ENCODE data around the gene CDK5.
"Not testable (repeated sequence)": the region's sequence is repeated elsewhere in the genome, so short reads cannot be mapped to it uniquely, and the experiment has no call there.

The CDK5 gene

GRCh38 chr7:151028131-151028947, 29.4 kb downstream of the CDK5 start, which contains the start of gene ABCB8:
TSS of gene ABCB8 (plus strand) at chr7:151028450. CDS start at chr7:151028516, 66 bp downstream.
- in situ Hi-C loops (cut with HindIII; ENCODE audit: low pct_unique_long_range_greater_than_20kb, low sequenced_read_pairs) = no loop called here
- TF ChIP-seq JUND (IDR thresholded peaks at IDR 0.05; ENCODE audit: low read depth) = no peak
- DNase-seq (ENCODE audit: low read depth in 1 of 2, low spot score in 1 of 2) = peak; percentile 97 to 99

- in situ Hi-C loops (cut with HindIII; ENCODE audit: low pct_unique_long_range_greater_than_20kb, low sequenced_read_pairs); DNase-seq (ENCODE audit: low read depth in 1 of 2, low spot score in 1 of 2): not testable (repeated sequence)
Measured at GRCh38 chr7:151027728-151028130, 30.0 kb downstream of the CDK5 start.

- DNase-seq (ENCODE audit: low read depth in 1 of 2, low spot score in 1 of 2); in situ Hi-C loops (cut with HindIII; ENCODE audit: low pct_unique_long_range_greater_than_20kb, low sequenced_read_pairs): not testable (repeated sequence)
Measured at GRCh38 chr7:151026771-151027727, 30.6 kb downstream of the CDK5 start.

GRCh38 chr7:151025924-151026671, 31.6 kb downstream of the CDK5 start:
- no peak for TF ChIP-seq JUND (IDR thresholded peaks at IDR 0.05; ENCODE audit: low read depth)
- in situ Hi-C loops (cut with HindIII; ENCODE audit: low pct_unique_long_range_greater_than_20kb, low sequenced_read_pairs) = no loop called here
- no peak for DNase-seq (ENCODE audit: low read depth in 1 of 2, low spot score in 1 of 2)

- in situ Hi-C loops (cut with HindIII; ENCODE audit: low pct_unique_long_range_greater_than_20kb, low sequenced_read_pairs) = no loop called here
- no peak for TF ChIP-seq JUND (IDR thresholded peaks at IDR 0.05; ENCODE audit: low read depth)
- no peak for DNase-seq (ENCODE audit: low read depth in 1 of 2, low spot score in 1 of 2)
Measured at GRCh38 chr7:151024435-151025056, 33.2 kb downstream of the CDK5 start, which contains the start of gene ATG9B. TSS of gene ATG9B (minus strand) at chr7:151024494. CDS start at chr7:151024423, 71 bp downstream.

- no peak for DNase-seq (ENCODE audit: low read depth in 1 of 2, low spot score in 1 of 2)
- no peak for TF ChIP-seq JUND (IDR thresholded peaks at IDR 0.05; ENCODE audit: low read depth)
- in situ Hi-C loops (cut with HindIII; ENCODE audit: low pct_unique_long_range_greater_than_20kb, low sequenced_read_pairs) = no loop called here
Measured at GRCh38 chr7:151023232-151023631, 34.5 kb downstream of the CDK5 start.

- no peak for DNase-seq (ENCODE audit: low read depth in 1 of 2, low spot score in 1 of 2)
- no peak for TF ChIP-seq JUND (IDR thresholded peaks at IDR 0.05; ENCODE audit: low read depth)
- in situ Hi-C loops (cut with HindIII; ENCODE audit: low pct_unique_long_range_greater_than_20kb, low sequenced_read_pairs) = no loop called here
Measured at GRCh38 chr7:151020231-151020630, 37.5 kb downstream of the CDK5 start.

GRCh38 chr7:151019130-151019447, 38.6 kb downstream of the CDK5 start:
- no peak for DNase-seq (ENCODE audit: low read depth in 1 of 2, low spot score in 1 of 2)
- in situ Hi-C loops (cut with HindIII; ENCODE audit: low pct_unique_long_range_greater_than_20kb, low sequenced_read_pairs) = no loop called here
- no peak for TF ChIP-seq JUND (IDR thresholded peaks at IDR 0.05; ENCODE audit: low read depth)

- no peak for TF ChIP-seq JUND (IDR thresholded peaks at IDR 0.05; ENCODE audit: low read depth)
- in situ Hi-C loops (cut with HindIII; ENCODE audit: low pct_unique_long_range_greater_than_20kb, low sequenced_read_pairs) = no loop called here
- DNase-seq (ENCODE audit: low read depth in 1 of 2, low spot score in 1 of 2) = peak in 1 of 2 experiments; percentile 72
Measured at GRCh38 chr7:151018421-151019129, 39.1 kb downstream of the CDK5 start.

- DNase-seq (ENCODE audit: low read depth in 1 of 2, low spot score in 1 of 2) = peak in 1 of 2 experiments; percentile 32
- TF ChIP-seq JUND (IDR thresholded peaks at IDR 0.05; ENCODE audit: low read depth) = no peak
- in situ Hi-C loops (cut with HindIII; ENCODE audit: low pct_unique_long_range_greater_than_20kb, low sequenced_read_pairs) = no loop called here
Measured at GRCh38 chr7:151017953-151018420, 39.7 kb downstream of the CDK5 start.

GRCh38 chr7:151017370-151017952, 40.2 kb downstream of the CDK5 start:
- TF ChIP-seq JUND (IDR thresholded peaks at IDR 0.05; ENCODE audit: low read depth) = no peak
- DNase-seq (ENCODE audit: low read depth in 1 of 2, low spot score in 1 of 2) = no peak
- in situ Hi-C loops (cut with HindIII; ENCODE audit: low pct_unique_long_range_greater_than_20kb, low sequenced_read_pairs) = no loop called here
